Activated B cell treated with CpG ODN at 0.5 μM for 24 hours (primary cell): ENCODE measurements around the gene NCOR2. TPM values are rescaled to one million over a fixed set of nuclear protein-coding genes. Genes with fewer than 3 reads are reported as not detected.

Experiments used
- ATAC-seq: fragments of 200-7000 bp; cut with Tn5 transposase; one replicate; pipeline ENCODE4 v1.10.0; 2021; ENCODE audit warnings: low read depth, mild to moderate bottlenecking, moderate library complexity
- CTCF ChIA-PET: fragments of 350-600 bp; sonication (Branson Sonifier 250); formaldehyde crosslinking; loops from one replicate; lab custom pipeline; 2021; ENCODE audit warnings: antibody characterized with exemption; lab: Charles Lee
- POLR2A ChIA-PET: fragments of 350-600 bp; sonication (Branson Sonifier 250); formaldehyde crosslinking; loops from one replicate; lab custom pipeline; 2021; ENCODE audit warnings: antibody characterized with exemption; lab: Charles Lee
- DNase-seq: peaks from one replicate; pipeline ENCODE4 v3.0.0; 2022
- H3K27ac Mint-ChIP-seq: one replicate; pipeline ENCODE4 v1.8.0; 2020; ENCODE audit warnings: mixed read lengths
- H3K27me3 Mint-ChIP-seq: one replicate; pipeline ENCODE4 v1.8.0; 2021; ENCODE audit warnings: mixed read lengths
- H3K36me3 Mint-ChIP-seq: one replicate; pipeline ENCODE4 v1.8.0; 2021; ENCODE audit warnings: low read depth, mixed read lengths
- H3K4me1 Mint-ChIP-seq: one replicate; pipeline ENCODE4 v1.8.0; 2021; ENCODE audit warnings: mixed read lengths
- H3K4me3 Mint-ChIP-seq: one replicate; pipeline ENCODE4 v1.8.0; 2020; ENCODE audit warnings: mild to moderate bottlenecking, mixed read lengths
- H3K9me3 Mint-ChIP-seq: one replicate; pipeline ENCODE4 v1.8.0; 2020; ENCODE audit warnings: mixed read lengths
- CTCF ChIP-seq: fragments of 200-600 bp; IDR thresholded peaks from one replicate; pipeline ENCODE4 v1.8.0; 2022; ENCODE audit warnings: antibody characterized with exemption, mild to moderate bottlenecking
- intact Hi-C: fragments of 100-400 bp; cut with micrococcal nuclease; formaldehyde crosslinking; loops from one replicate; pipeline ENCODE4 v1.15.1; 2024
- total RNA-seq: library from RNA; stranded (reverse); gene quantifications from 2 replicates; pipeline ENCODE4 v1.2.3, GENCODE V29; 2022

The NCOR2 gene
- total RNA-seq, 1 donor from 2014 or later: 154 TPM

- Mint-ChIP-seq H3K27me3 (no peaks in the 10 kb centered on the region), H3K36me3 (peaks cover 3% of the 10 kb centered on the region), H3K27ac (peak overlapping the region; percentile 73), H3K4me1 (peaks cover 63% of the 10 kb centered on the region), H3K9me3 (no peaks in the 10 kb centered on the region), H3K4me3 (peak overlapping the region; percentile 4)
- POLR2A ChIA-PET: no interaction called here
- CTCF ChIA-PET: no interaction called here
- DNase-seq (no peak), ATAC-seq (peak; percentile 32)
- TF ChIP-seq CTCF: no peak
- intact Hi-C loops: no loop called here
Measured at GRCh38 chr12:124543052-124543589, 24.3 kb downstream of the NCOR2 start.

- peaks cover 3% of the 10 kb centered on the region for H3K36me3 Mint-ChIP-seq
- H3K4me3 Mint-ChIP-seq: no peak overlapping the region
- H3K27ac Mint-ChIP-seq: no peak overlapping the region
- DNase-seq: no peak
- ChIA-PET CTCF (no interaction called here), POLR2A (no interaction called here)
- H3K27me3 Mint-ChIP-seq: no peaks in the 10 kb centered on the region
- intact Hi-C loops: no loop called here
- no peak for TF ChIP-seq CTCF
- ATAC-seq: no peak
- no peaks in the 10 kb centered on the region for H3K9me3 Mint-ChIP-seq
- H3K4me1 Mint-ChIP-seq: peaks cover 68% of the 10 kb centered on the region
Measured at GRCh38 chr12:124542021-124542949, 25.1 kb downstream of the NCOR2 start.

- DNase-seq: no peak
- ATAC-seq: no peak
- Mint-ChIP-seq H3K27ac (no peak overlapping the region), H3K4me3 (no peak overlapping the region), H3K36me3 (peaks cover 9% of the 10 kb centered on the region), H3K27me3 (no peaks in the 10 kb centered on the region), H3K9me3 (no peaks in the 10 kb centered on the region), H3K4me1 (peaks cover 68% of the 10 kb centered on the region)
- ChIA-PET CTCF (no interaction called here), POLR2A (interaction anchor here (1.3 kb wide), 1 partner anchor 10 kb away, joined by 3 read pairs; no protein-coding TSS in a partner anchor)
- TF ChIP-seq CTCF: no peak
- intact Hi-C loops: no loop called here
Measured at GRCh38 chr12:124541322-124541721, 26.1 kb downstream of the NCOR2 start.

GRCh38 chr12:124539084-124540041 is 28.0 kb downstream of the NCOR2 start:
- Mint-ChIP-seq H3K4me1 (peaks cover 52% of the 10 kb centered on the region), H3K27ac (peak overlapping the region; percentile 35), H3K36me3 (peaks cover 23% of the 10 kb centered on the region), H3K9me3 (no peaks in the 10 kb centered on the region), H3K27me3 (no peaks in the 10 kb centered on the region), H3K4me3 (no peak overlapping the region)
- intact Hi-C loops: no loop called here
- CTCF ChIA-PET: no interaction called here
- no peak for ATAC-seq
- DNase-seq: no peak
- POLR2A ChIA-PET: no interaction called here
- TF ChIP-seq CTCF: no peak
